HEK293 (cell line): ENCODE measurements around the gene POU2AF3.

Source experiments
- OVOL3 ChIP-seq: fragments of 450-650 bp; formaldehyde crosslinking; IDR thresholded peaks from 2 replicates; pipeline ENCODE4 v1.5.1; 2016; ENCODE audit warnings: missing biosample characterization, missing genetic modification characterization
- ZBTB8A ChIP-seq: fragments of 450-650 bp; formaldehyde crosslinking; IDR thresholded peaks from 2 replicates; pipeline ENCODE4 v1.5.1; 2016; ENCODE audit warnings: missing biosample characterization, missing genetic modification characterization
- ZNF223 ChIP-seq: fragments of 450-650 bp; formaldehyde crosslinking; IDR thresholded peaks from 2 replicates; pipeline ENCODE4 v1.5.1; 2016; ENCODE audit warnings: missing biosample characterization, missing genetic modification characterization
- ZNF24 ChIP-seq: fragments of 450-650 bp; formaldehyde crosslinking; IDR thresholded peaks from 2 replicates; pipeline ENCODE4 v1.5.1; 2016; ENCODE audit warnings: missing biosample characterization, missing genetic modification characterization
- ZNF610 ChIP-seq: fragments of 450-650 bp; formaldehyde crosslinking; IDR thresholded peaks from 2 replicates; pipeline ENCODE4 v1.5.1; 2016; ENCODE audit warnings: missing biosample characterization, missing genetic modification characterization, borderline replicate concordance
- ZNF776 ChIP-seq: fragments of 450-650 bp; formaldehyde crosslinking; IDR thresholded peaks from 2 replicates; pipeline ENCODE4 v1.5.0; 2017; ENCODE audit warnings: missing biosample characterization, missing genetic modification characterization, borderline replicate concordance
- TF ChIP-seq, protein P1 (sequence below): fragments of 450-650 bp; formaldehyde crosslinking; IDR thresholded peaks from 2 replicates; pipeline ENCODE4 v1.5.1; 2016; ENCODE audit warnings: missing biosample characterization, missing genetic modification characterization
- TF ChIP-seq, protein P2 (sequence below): fragments of 450-650 bp; formaldehyde crosslinking; IDR thresholded peaks from 2 replicates; pipeline ENCODE4 v1.5.1; 2016; ENCODE audit warnings: missing biosample characterization, missing genetic modification characterization, borderline replicate concordance

DNA sequence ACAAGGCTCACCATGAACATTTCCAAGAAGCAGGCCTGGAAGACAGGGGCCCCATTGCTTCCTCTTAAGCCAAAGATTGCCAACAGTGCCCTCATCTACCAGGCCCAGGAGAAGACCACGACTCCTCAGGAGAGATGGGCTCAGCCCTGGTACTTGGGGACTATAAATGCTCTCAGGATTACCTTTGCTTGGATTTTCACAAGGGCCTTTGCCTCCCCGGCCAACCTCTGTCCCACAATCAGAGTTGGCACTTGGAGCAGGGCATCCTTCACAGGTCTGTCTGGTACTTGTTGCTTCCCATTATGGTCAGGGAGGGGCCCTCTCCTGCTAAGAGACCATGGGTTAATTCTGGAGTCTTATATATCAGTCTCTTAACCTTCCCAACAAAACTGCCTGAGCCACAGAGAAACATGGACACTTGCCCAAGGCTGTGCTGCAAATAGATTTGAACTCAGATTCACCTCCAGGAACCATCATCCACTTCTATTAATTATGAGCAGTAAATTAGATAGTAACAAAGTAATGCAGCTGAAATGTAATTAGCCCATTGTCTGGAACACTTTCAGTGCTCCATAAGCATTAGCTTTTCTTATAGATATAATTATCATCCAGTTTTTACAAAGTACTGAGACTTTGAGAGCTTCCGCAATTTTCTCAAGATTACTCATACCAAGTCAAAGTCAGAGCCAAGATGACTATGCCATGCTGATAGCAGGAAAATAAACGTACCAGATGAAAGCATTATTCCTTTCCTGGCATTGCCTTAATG is 33.5 kb downstream of the POU2AF3 start:
- TF ChIP-seq, protein P1, sequence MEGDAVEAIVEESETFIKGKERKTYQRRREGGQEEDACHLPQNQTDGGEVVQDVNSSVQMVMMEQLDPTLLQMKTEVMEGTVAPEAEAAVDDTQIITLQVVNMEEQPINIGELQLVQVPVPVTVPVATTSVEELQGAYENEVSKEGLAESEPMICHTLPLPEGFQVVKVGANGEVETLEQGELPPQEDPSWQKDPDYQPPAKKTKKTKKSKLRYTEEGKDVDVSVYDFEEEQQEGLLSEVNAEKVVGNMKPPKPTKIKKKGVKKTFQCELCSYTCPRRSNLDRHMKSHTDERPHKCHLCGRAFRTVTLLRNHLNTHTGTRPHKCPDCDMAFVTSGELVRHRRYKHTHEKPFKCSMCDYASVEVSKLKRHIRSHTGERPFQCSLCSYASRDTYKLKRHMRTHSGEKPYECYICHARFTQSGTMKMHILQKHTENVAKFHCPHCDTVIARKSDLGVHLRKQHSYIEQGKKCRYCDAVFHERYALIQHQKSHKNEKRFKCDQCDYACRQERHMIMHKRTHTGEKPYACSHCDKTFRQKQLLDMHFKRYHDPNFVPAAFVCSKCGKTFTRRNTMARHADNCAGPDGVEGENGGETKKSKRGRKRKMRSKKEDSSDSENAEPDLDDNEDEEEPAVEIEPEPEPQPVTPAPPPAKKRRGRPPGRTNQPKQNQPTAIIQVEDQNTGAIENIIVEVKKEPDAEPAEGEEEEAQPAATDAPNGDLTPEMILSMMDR (tag by site-specific recombination), result no peak
- TF ChIP-seq, protein P2, sequence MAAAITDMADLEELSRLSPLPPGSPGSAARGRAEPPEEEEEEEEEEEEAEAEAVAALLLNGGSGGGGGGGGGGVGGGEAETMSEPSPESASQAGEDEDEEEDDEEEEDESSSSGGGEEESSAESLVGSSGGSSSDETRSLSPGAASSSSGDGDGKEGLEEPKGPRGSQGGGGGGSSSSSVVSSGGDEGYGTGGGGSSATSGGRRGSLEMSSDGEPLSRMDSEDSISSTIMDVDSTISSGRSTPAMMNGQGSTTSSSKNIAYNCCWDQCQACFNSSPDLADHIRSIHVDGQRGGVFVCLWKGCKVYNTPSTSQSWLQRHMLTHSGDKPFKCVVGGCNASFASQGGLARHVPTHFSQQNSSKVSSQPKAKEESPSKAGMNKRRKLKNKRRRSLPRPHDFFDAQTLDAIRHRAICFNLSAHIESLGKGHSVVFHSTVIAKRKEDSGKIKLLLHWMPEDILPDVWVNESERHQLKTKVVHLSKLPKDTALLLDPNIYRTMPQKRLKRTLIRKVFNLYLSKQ (tag by site-specific recombination), result no peak
- TF ChIP-seq ZBTB8A (tag by site-specific recombination) (no peak), ZNF610 (tag by site-specific recombination) (no peak), ZNF24 (tag by site-specific recombination) (no peak), OVOL3 (tag by site-specific recombination) (no peak), ZNF223 (no peak), ZNF776 (no peak)
